GM23248 (cell line): ENCODE data around the gene MLLT10.

Experiments
- EZH2 ChIP-seq: fragments of 200-600 bp; sonication (generic); IDR thresholded peaks from 2 replicates; pipeline ENCODE4 v1.6.1; 2018; ENCODE audit warnings: antibody characterized with exemption, mild to moderate bottlenecking; ENCODE audit not compliant: insufficient read depth, poor library complexity, severe bottlenecking
- EZH2phosphoT487 ChIP-seq: fragments of 200-600 bp; sonication (generic); IDR thresholded peaks from 2 replicates; pipeline ENCODE4 v1.6.1; 2018; ENCODE audit warnings: antibody characterized with exemption, moderate library complexity, mild to moderate bottlenecking, low read depth; ENCODE audit not compliant: insufficient read depth

DNA sequence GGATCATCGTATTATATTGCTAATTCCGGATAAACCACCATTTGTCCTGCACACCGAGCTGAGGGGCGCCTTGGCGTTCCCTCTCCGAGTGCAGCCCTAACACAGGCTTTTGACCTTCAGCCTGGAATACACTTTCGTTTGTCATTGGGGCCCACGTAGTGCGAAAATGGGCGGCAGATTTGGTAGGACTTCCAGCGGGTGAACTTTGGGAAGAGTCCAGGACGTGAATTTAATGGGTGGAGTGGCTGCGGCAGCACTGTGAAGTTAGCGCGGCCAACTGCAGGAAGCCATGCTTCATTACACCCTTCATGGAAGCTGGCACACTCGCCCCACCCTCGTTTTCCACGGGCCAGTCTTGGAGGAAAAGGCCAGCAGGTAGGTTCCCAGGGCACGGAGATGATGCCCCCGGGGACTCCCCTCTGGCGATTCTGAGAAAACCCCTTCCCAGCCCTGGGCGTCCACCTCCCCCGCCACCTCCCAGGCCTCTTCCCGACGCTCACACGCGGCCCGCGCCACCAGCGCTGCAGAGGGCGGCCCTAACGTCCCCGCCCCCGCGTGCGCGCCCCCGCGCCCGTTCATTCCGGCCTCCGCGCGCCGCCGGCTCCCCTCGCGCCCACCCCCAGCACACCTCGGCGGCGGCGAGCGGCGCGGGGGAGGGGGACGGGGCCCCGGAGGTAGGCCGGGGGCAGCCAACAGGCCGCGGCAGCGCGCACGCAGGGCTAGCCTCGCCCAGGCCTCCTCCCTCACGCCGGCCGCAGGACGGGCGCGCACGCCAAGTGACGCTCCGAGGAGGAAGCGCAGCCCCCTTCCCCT is at the start of gene MLLT10:
- TF ChIP-seq EZH2phosphoT487 (no peak), EZH2 (no peak)
